Measurements from ENCODE around the gene YPEL4. TPM values are rescaled to one million over a fixed set of nuclear protein-coding genes. Genes with fewer than 3 reads are reported as not detected.

Gene YPEL4
- total RNA-seq, 1 donor from 2014 or later: 0.13 TPM

GRCh38 chr11:57633394-57634070, 16.2 kb downstream of the YPEL4 start:
- DNase-seq (ENCODE audit: low read depth in 2 of 2): no peak

- DNase-seq (ENCODE audit: low read depth in 2 of 2): no peak
These were observed 17.6 kb downstream of the YPEL4 start for GRCh38 chr11:57632116-57632515.

DNA sequence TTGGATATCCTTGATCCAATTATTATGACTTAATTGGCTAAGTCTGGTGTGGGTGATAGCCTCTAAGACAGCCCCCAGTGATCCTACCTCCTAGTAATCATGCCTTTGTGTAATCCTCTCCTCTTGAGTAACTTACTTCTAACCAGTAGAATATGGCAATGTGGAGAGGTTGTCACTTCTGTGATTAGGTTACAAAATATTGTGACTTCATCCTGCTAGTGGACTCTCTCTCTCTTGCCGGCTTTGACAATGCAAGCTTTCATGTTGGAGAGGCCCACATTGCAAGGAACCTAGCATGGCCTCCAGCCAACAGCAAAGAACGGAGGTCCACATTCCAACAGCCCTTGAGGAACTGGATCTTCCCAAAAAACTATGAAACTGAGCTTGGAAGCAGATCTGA, 19.5 kb downstream of the YPEL4 start:
- no peak for DNase-seq (ENCODE audit: low read depth in 2 of 2)

DNA sequence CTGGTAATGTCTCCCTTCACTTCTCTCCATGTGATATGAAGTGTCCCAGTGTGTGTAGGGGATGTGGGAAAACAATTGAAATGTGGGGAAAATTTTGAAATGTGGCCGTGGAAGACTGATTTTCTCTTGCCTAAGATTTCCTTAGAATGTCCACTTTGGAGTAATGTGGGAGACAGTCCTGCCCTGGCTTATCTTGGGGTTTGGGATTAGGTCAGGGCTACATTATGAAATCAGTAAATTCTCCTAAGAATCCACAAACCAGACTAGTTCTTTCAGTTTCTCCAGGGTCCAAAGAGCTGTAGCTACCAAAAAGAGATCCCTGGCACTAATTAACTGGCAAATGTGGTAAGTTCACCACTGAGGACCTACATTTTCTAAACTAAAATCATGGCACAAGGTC, 22.8 kb downstream of the YPEL4 start:
- DNase-seq (ENCODE audit: low read depth in 2 of 2): no peak

- no peak for DNase-seq (ENCODE audit: low read depth in 2 of 2)
These were observed 24.8 kb downstream of the YPEL4 start for GRCh38 chr11:57624864-57625263.

GRCh38 chr11:57622263-57622662, 27.4 kb downstream of the YPEL4 start:
- DNase-seq (ENCODE audit: low read depth in 2 of 2): no peak

DNA sequence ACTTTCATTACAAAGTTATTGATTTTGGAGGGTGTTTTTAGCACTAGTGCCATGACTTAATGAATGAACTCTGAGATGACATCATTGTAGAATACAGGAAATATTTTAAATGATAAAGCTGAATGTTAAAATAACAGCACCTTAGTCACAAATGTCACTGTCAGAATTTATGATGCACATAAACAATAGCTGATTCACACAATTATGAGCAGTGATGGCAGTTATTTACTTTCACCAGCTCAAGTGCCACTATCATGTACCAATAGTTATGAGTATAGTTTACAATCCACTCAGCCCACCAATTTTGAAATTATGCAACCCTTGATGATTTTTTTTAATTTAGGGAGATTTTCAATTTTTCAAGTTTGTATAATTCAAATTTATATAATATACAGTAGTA, 29.2 kb downstream of the YPEL4 start:
- DNase-seq (ENCODE audit: low read depth in 2 of 2): no peak

DNA sequence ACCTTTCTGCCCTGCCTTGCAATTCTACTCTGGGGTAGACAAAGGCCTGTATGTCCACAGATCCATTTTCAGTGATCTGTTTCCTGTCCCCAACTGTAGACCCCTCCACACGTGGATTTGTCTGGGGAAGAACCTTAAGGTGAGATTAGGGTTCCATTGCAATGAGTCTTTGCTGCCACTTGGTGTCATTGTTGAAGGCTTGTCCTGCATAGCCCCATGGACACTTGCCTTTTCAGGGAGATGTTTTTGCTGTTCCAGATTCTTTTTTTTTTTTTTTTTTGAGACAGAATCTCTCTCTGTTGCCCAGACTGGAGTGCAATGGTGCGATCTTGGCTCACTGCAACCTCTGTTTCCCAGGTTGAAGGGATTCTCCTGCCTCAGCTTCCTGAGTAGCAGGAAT, 30.4 kb downstream of the YPEL4 start:
- DNase-seq (ENCODE audit: low read depth in 2 of 2): no peak

DNA sequence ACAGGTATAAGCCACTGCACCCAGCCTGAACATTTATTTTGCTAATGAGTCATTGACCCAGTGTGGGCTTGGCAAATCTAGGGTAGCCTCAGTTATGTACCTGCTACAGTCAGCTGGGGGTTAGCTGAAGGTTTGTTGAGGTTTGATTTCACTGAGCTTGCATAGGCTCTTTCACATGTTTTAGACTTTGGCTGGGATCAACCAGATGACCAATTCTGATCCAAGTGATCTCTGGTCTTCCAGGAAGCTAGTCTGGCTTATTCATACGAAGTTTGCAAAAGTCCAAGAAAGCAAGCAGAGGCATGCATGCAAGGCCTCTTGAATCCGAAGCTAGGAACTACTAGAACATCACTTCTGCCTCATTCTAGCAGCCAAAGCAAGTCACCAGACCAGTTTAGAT, 31.3 kb downstream of the YPEL4 start:
- DNase-seq (ENCODE audit: low read depth in 2 of 2): no peak

- DNase-seq (ENCODE audit: low read depth in 2 of 2): no peak
These were observed 33.1 kb downstream of the YPEL4 start for GRCh38 chr11:57616595-57616994.

DNA sequence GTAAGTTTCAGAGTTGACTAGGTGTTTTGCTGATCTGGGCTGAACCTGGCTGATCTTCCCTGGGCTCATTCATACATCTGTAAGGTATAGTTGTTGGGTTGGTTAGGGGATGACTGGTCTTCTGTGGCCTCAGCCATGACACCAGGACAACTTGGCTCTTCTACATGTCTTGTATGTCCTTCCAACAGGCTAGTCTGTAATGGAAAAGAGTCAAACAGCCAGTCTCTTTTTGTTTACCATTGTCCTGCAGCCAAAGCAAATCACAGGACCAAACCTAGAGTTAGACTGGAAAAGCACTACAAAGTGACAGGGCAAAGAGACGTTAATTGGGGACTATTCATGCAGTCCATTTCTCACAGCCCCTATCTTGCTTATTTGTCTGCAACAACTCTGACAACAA, 34.4 kb downstream of the YPEL4 start:
- no peak for DNase-seq (ENCODE audit: low read depth in 2 of 2)

GRCh38 chr11:57614234-57614772, 35.4 kb downstream of the YPEL4 start:
- DNase-seq (ENCODE audit: low read depth in 2 of 2): no peak

DNA sequence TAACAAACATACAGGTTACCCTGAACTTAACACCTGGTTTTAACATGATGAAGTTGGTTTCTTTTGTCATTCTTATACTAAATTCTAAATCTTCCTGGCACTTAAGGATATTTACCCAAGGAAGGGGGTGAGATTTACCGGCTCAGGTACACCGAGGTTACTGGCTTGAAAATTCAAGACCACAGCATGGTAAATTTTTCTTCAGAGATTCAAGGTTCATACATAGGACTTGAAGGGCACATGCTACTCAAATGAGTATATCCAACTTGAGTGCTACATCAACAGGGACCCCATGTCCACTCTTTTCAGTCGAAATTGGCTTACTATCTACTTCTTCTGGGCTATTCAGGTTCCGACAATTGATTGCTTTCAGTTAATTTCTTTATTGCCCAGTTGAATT, 39.5 kb downstream of the YPEL4 start:
- no peak for DNase-seq (ENCODE audit: low read depth in 2 of 2)

- DNase-seq (ENCODE audit: low read depth in 2 of 2): no peak
These were observed 44.7 kb downstream of the YPEL4 start for GRCh38 chr11:57605028-57605420.

- no peak for DNase-seq (ENCODE audit: low read depth in 2 of 2)
These were observed 45.2 kb downstream of the YPEL4 start for GRCh38 chr11:57604296-57605027.

GRCh38 chr11:57601297-57601696, 48.4 kb downstream of the YPEL4 start:
- no peak for DNase-seq (ENCODE audit: low read depth in 2 of 2)

DNA sequence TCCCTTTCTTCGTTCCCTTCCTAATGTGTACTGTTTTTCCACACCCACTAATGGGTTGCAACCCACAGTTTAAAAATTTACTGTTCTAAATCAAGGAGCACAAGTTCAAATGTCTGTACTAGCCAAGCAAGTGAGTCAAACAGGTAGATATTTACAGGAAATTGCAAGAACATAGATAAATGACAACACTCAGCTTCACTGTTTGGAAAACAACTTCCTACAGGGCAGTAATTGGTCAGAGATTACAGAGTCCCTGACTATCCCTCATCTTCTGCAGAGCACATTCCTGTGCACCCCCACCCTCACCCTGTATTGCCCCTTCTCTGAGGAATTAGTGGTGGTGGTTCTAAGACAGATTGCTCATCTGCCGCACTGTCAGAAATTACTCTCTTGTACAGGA, 50.3 kb downstream of the YPEL4 start:
- DNase-seq (ENCODE audit: low read depth in 2 of 2): no peak

GRCh38 chr11:57598831-57599155, 50.9 kb downstream of the YPEL4 start:
- no peak for DNase-seq (ENCODE audit: low read depth in 2 of 2)

DNA sequence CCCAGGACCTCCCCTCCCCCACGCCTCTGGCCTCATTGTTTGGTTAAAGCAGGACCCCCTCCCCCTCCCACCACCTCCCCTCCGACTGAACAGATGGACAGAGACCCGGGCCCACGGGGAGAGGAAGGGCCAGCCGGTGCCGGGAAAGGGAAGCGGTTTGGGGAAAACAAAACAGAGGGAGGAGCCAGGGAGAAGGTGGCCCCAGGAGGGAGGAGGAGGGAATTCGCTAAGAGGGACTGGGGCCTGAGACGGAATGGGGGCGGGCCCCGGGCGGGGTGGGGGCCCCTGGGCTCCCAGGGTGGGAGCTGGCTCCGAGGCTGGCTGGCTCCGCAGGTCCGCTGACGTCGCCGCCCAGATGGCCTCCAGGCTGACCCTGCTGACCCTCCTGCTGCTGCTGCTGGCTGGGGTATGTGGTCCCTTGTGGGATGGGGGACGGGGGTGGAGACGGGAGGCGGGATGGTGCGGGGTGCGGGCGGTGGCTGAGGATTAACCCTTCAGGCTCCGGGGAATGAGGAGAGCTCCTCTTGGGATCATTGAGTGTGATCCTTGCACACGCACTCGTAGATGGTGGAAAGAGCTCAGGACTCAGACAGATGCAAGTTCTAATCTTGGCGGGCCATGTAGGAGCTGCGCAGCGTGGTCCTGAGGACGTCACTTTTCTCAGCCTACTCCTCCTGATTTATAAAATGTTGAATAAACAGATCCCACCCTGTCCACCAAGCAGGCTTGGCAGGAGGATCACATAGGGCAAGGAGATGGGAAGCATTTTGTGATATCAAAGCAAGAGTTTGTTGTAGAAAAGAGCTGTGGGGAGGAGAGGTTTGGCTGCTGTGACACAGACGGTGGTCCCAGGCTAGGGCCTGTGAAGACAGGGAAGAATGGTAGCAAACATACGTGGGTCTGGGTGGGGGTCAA, 51.5 kb downstream of the YPEL4 start:
- no peak for DNase-seq (ENCODE audit: low read depth in 2 of 2)

DNA sequence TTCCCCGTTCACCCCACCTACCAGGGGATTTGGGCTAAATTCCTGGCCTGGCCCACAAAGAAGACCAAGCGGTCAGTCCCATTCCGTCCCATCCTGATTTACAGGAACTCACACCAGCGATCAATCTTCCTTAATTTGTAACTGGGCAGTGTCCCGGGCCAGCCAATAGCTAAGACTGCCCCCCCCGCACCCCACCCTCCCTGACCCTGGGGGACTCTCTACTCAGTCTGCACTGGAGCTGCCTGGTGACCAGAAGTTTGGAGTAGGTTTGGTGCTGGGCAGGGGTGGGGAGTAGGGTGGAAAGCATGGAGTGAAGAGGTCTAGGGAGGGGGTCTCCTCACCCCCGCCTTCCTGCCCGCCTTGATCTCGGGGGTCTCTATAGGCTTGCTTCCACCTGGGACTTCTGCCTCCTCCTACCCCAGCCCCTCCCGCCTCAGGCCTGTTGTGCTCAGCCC, 52.2 kb downstream of the YPEL4 start, which contains the start of gene SERPING1:
Gene SERPING1 (plus strand): TSS at position 225 of the 455 bp plus-strand sequence. CDS start 586 bp downstream, outside the sequence.
- DNase-seq (ENCODE audit: low read depth in 2 of 2): no peak

- DNase-seq (ENCODE audit: low read depth in 2 of 2): no peak
These were observed 53.3 kb downstream of the YPEL4 start for GRCh38 chr11:57596266-57596885.

Data from dermis microvascular lymphatic vessel endothelial cell (primary cell).